GM12864 (cell line): ENCODE results near the gene TSPAN11.

Experiments
- DNase-seq: peaks from one replicate; pipeline ENCODE4 v3.0.0-alpha.2; 2011; ENCODE audit warnings: low read depth
- H3K4me3 ChIP-seq: 2 replicates; pipeline ENCODE4 v1.5.1; 2011; ENCODE audit warnings: mild to moderate bottlenecking, low read depth, low read length, control low read depth
- CTCF ChIP-seq: IDR thresholded peaks from 2 replicates; pipeline ENCODE4 v1.5.1; 2011; ENCODE audit warnings: low read depth, mild to moderate bottlenecking, moderate library complexity, low read length, control low read depth, inconsistent platforms; ENCODE audit errors: missing control alignments

TSPAN11 gene

GRCh38 chr12:30999011-30999410 lies 72.5 kb downstream of the TSPAN11 start:
- no peak for TF ChIP-seq CTCF
- no peak for DNase-seq

GRCh38 chr12:30999723-31000122 lies 73.2 kb downstream of the TSPAN11 start:
- DNase-seq, result no peak
- H3K4me3 ChIP-seq, result no peak overlapping the region
- TF ChIP-seq CTCF, result no peak

More at GRCh38 chr12:30999011-30999410, 72.5 kb downstream of the TSPAN11 start:
- H3K4me3 ChIP-seq, result no peak overlapping the region

- no peak overlapping the region for H3K4me3 ChIP-seq
- no peak for DNase-seq
- TF ChIP-seq CTCF, result no peak
Observed at GRCh38 chr12:31000751-31001150, 74.2 kb downstream of the TSPAN11 start.

- TF ChIP-seq CTCF, result no peak
- H3K4me3 ChIP-seq, result no peak overlapping the region
- no peak for DNase-seq
Observed at GRCh38 chr12:31001581-31002360, 75.2 kb downstream of the TSPAN11 start.

GRCh38 chr12:31002361-31002725 lies 75.8 kb downstream of the TSPAN11 start:
- no peak for TF ChIP-seq CTCF
- no peak for DNase-seq
- no peak overlapping the region for H3K4me3 ChIP-seq

GRCh38 chr12:31002999-31003398 lies 76.5 kb downstream of the TSPAN11 start:
- DNase-seq, result no peak
- no peak for TF ChIP-seq CTCF
- H3K4me3 ChIP-seq, result no peak overlapping the region

GRCh38 chr12:31003861-31004640 lies 77.5 kb downstream of the TSPAN11 start:
- H3K4me3 ChIP-seq, result no peak overlapping the region
- TF ChIP-seq CTCF, result no peak
- DNase-seq, result no peak
